ENCODE results near the gene PMF1.

The PMF1 gene, protein sequence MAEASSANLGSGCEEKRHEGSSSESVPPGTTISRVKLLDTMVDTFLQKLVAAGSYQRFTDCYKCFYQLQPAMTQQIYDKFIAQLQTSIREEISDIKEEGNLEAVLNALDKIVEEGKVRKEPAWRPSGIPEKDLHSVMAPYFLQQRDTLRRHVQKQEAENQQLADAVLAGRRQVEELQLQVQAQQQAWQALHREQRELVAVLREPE

DNA sequence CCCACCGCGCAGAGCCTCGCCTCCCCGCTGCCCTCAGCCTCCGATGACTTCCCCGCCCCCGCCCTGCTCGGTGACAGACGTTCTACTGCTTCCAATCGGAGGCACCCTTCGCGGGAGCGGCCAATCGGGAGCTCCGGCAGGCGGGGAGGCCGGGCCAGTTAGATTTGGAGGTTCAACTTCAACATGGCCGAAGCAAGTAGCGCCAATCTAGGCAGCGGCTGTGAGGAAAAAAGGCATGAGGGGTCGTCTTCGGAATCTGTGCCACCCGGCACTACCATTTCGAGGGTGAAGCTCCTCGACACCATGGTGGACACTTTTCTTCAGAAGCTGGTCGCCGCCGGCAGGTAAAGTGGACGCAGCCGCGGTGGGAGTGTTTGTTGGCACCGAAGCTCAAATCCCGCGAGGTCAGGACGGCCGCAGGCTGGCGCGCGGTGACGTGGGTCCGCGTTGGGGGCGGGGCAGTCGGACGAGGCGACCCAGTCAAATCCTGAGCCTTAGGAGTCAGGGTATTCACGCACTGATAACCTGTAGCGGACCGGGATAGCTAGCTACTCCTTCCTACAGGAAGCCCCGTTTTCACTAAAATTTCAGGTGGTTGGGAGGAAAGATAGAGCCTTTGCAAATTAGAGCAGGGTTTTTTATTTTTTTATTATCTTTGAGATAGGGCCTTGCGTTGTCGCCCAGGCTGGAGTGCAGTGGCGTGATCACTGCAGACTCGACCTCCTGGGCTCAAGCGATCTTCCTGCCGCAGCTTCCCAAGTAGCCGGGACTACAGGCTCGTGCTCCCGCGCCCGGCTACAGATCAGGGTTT is at the start of gene PMF1:
PMF1 (plus strand) TSS at position 175 of the 811 bp plus-strand sequence; CDS start at position 184, 9 bp downstream.
- TF ChIP-seq, protein P1, sequence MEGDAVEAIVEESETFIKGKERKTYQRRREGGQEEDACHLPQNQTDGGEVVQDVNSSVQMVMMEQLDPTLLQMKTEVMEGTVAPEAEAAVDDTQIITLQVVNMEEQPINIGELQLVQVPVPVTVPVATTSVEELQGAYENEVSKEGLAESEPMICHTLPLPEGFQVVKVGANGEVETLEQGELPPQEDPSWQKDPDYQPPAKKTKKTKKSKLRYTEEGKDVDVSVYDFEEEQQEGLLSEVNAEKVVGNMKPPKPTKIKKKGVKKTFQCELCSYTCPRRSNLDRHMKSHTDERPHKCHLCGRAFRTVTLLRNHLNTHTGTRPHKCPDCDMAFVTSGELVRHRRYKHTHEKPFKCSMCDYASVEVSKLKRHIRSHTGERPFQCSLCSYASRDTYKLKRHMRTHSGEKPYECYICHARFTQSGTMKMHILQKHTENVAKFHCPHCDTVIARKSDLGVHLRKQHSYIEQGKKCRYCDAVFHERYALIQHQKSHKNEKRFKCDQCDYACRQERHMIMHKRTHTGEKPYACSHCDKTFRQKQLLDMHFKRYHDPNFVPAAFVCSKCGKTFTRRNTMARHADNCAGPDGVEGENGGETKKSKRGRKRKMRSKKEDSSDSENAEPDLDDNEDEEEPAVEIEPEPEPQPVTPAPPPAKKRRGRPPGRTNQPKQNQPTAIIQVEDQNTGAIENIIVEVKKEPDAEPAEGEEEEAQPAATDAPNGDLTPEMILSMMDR (IDR thresholded peaks at IDR 0.05; ENCODE audit: borderline replicate concordance, insufficient read depth, low read depth, low read length) = no peak
- H3K4me3 ChIP-seq (ENCODE audit: low read depth, low read length) = peak within 1 kb of the TSS; percentile 88

DNA sequence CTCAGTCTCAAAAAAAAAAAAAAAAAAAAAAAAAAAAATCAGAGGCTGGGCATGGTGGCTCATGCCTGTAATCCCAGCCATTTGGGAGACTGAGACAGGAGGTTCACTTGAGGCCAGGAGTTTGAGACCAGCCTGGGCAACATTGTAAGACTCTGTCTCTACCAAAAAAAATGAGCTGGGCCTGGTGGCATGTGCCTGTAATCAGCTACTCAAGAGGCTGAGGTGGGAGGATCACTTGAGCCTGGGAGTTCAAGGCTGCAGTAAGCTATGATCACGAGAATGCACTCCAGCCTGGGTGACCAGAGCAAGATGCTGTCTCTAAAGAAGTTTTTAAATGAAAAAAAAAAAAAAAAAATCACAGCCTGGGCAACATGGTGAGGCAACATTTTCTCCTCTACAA is 49.1 kb upstream of the PMF1 start:
- no peak overlapping the region for H3K4me3 ChIP-seq (ENCODE audit: low read depth, low read length)
- TF ChIP-seq, protein P1 (IDR thresholded peaks at IDR 0.05; ENCODE audit: borderline replicate concordance, insufficient read depth, low read depth, low read length) = no peak

DNA sequence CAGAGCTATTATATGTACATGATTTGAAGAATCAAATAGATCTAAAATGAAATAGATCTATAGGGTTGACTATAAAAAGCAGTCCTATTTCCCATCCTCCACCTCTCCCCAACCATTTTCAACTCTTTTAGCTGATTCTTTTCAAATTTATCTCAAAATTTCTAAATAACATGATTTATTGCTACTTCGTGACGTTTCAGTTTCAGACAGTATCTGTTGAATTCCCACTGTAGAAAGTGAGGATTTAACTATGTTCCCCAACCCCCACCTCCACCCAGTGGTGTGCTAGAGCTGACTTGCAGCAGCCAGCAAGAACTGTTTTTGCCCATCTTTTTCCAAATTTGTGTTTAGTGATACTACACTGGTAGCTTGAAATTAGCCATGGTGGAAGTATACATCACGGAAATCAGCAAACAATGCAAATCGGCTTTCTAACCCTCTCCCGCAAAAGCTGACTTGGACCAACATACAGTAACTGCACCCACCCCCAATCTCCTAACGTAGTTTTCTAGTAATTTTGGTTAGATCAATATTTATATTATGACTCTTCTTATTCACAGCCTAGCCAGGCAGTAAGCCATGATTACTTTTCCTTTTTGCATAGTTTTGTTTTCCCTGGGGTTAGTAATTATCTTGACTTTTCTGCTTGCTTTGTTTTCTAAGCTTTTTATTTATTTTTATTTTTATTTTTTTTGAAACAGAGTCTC is 48.5 kb upstream of the PMF1 start:
- no peak overlapping the region for H3K4me3 ChIP-seq (ENCODE audit: low read depth, low read length)
- TF ChIP-seq, protein P1 (IDR thresholded peaks at IDR 0.05; ENCODE audit: borderline replicate concordance, insufficient read depth, low read depth, low read length) = no peak

DNA sequence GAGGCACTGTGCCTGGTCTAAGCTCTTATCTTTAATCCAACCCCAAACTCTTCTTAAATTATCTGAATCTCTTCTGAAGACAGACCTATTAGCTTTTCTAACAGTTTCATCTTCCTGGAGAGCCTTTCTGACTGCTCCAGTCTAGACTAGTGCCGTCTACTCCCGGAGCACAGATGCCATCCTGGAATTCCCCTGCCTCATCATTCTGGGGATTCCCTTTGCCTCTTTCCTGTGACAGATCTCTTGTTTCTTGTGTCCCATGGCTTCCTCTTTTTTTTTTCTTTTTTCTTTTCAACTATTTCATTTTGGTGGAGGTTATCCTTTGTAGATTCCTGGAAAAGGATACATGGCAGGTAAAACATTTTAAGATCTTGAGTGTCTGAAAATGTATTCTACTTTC is 47.7 kb upstream of the PMF1 start:
- H3K4me3 ChIP-seq (ENCODE audit: low read depth, low read length) = no peak overlapping the region
- TF ChIP-seq, protein P1 (IDR thresholded peaks at IDR 0.05; ENCODE audit: borderline replicate concordance, insufficient read depth, low read depth, low read length) = no peak

DNA sequence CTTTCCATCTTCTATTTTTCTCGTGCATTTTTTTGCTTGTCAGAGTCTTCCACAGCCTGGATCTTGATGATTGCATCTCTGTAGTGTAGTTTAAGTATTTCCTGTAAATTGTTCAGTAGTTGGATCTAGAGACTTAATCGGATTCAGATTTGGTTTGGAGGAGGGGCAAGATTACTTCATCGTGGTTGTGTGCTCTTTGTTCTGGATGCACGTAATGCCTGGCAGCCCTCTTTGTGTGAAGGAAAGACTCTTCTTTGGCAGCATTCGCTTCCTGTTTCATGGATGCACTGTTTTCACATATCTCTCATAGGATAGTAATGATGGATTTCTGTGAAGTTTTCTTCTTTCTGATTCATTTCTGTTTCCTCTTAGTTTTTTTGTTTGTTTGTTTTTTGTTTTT is 45.3 kb upstream of the PMF1 start:
- no peak overlapping the region for H3K4me3 ChIP-seq (ENCODE audit: low read depth, low read length)
- TF ChIP-seq, protein P1 (IDR thresholded peaks at IDR 0.05; ENCODE audit: borderline replicate concordance, insufficient read depth, low read depth, low read length) = no peak

DNA sequence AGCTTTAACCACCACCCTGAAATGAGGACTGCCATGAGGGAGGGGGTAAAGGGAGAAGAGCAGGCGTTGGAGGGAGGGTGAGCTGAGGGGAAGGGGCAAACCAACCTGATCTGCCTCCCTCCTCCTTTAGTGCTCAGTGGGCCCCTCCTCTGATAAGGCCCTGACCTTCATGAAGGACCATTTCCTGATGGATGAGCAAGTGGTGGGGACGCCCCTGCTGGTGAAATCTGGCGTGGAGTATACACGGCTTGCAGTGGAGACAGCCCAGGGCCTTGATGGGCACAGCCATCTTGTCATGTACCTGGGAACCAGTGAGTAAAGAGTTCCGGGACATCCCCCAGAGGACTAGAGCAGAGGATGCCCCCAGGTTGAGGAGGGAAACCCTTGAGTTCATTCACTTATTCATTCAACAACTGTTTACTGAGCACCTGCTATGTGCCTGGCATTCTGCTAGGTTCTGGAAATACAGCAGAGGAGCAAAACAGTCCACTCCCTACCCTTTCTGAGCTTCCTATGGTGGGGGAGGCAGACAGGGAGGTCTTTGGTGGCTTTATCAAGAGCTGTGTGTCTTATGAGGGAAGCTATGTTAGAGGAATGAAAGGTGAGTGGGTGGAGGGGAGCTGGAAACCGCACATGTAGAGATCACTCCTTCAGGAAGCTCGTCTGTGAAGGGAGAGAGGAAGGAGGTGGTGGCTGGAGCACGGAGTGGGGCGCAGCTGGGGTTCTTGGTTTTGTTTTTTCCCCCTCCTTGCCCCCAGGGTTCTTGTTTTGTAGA is 39.9 kb upstream of the PMF1 start:
- no peak overlapping the region for H3K4me3 ChIP-seq (ENCODE audit: low read depth, low read length)
- TF ChIP-seq, protein P1 (IDR thresholded peaks at IDR 0.05; ENCODE audit: borderline replicate concordance, insufficient read depth, low read depth, low read length) = no peak
